HCT116 (cell line): ENCODE measurements around the gene CPLX3. TPM values are rescaled to one million over a fixed set of nuclear protein-coding genes. Genes with fewer than 3 reads are reported as not detected.

Experiments
- ATAC-seq: fragments of 200-7000 bp; cut with Tn5 transposase; 2 replicates; pipeline ENCODE4 v1.9.1; 2020; ENCODE audit warnings: mild to moderate bottlenecking, moderate library complexity
- BruUV-seq: library from RNA; stranded (reverse); fragments of 400-500 nt; replicated peaks from 2 replicates; lab custom pipeline; 2021; lab: Mats Ljungman, UMichigan
- CTCF ChIA-PET: fragments of 300-600 bp; sonication (Branson Sonifier 250); formaldehyde crosslinking; loops from one replicate; lab custom pipeline; 2021; ENCODE audit warnings: antibody characterized with exemption; lab: Charles Lee
- POLR2A ChIA-PET: fragments of 300-600, 350-600 bp; sonication (Branson Sonifier 250); formaldehyde crosslinking; loops from one replicate; lab custom pipeline; 2021; ENCODE audit warnings: antibody characterized with exemption; lab: Charles Lee
- RAD21 ChIA-PET, 2 experiments: fragments of 300-600 bp; sonication (Branson Sonifier 250); formaldehyde crosslinking; loops; one replicate each; lab custom pipeline; 2023; ENCODE audit warnings: low total read pairs in 2 of 2; ENCODE audit not compliant: uncharacterized antibody in 2 of 2, unreplicated experiment in 2 of 2, low non-redundant PET in 1 of 2; lab: Charles Lee
- DNase-seq: peaks from one replicate; pipeline ENCODE4 v3.0.0-alpha.2; 2010; ENCODE audit warnings: low read depth, low spot score
- H2AFZ ChIP-seq: fragments of 200-600 bp; shearing (Covaris generic), sonication (generic); 2 replicates; pipeline ENCODE4 v1.6.1; 2017; ENCODE audit warnings: low read depth, mixed run types, mixed read lengths, antibody characterized with exemption, low read length; ENCODE audit not compliant: poor library complexity, severe bottlenecking
- H3K27ac ChIP-seq: 2 replicates; pipeline ENCODE4 v1.5.1; 2012; ENCODE audit warnings: low read depth, low read length
- H3K27me3 ChIP-seq: fragments of 200-600 bp; sonication (generic); 2 replicates; pipeline ENCODE4 v1.6.1; 2016; ENCODE audit warnings: mixed run types, low read length, mixed read lengths; ENCODE audit not compliant: insufficient read depth
- H3K36me3 ChIP-seq, 2 experiments: fragments of 200-500 bp in 1 of 2; fragments of 200-600 bp in 1 of 2; sonication (Bioruptor generic) in 1 of 2; sonication (generic) in 1 of 2; 2 replicates each; pipeline versions ENCODE4 v1.5.1 to v1.6.1; 2014 to 2016; ENCODE audit warnings: low read length in 2 of 2, inconsistent platforms in 1 of 2, mixed read lengths in 1 of 2, mixed run types in 1 of 2; ENCODE audit not compliant: insufficient read depth in 2 of 2, control insufficient read depth in 1 of 2
- H3K4me1 ChIP-seq, 2 experiments: fragments of 200-600 bp in 1 of 2; sonication (generic) in 1 of 2; 2 replicates each; pipeline versions ENCODE4 v1.5.1 to v1.6.1; 2012 to 2017; ENCODE audit warnings: low read length in 2 of 2, inconsistent platforms in 1 of 2, mild to moderate bottlenecking in 1 of 2, mixed read lengths in 1 of 2, mixed run types in 1 of 2, moderate library complexity in 1 of 2; ENCODE audit not compliant: insufficient read depth in 2 of 2, control insufficient read depth in 1 of 2
- H3K4me2 ChIP-seq: fragments of 200-600 bp; sonication (generic); 2 replicates; pipeline ENCODE4 v1.6.1; 2017; ENCODE audit warnings: mixed run types, low read length, mixed read lengths
- H3K4me3 ChIP-seq, 2 experiments: fragments of 200-600 bp in 1 of 2; sonication (generic) in 1 of 2; replicated peaks in 1 of 2; 2 replicates each; pipeline ENCODE4 v1.5.1; 2011 to 2016; ENCODE audit warnings: low read length in 2 of 2, control low read depth in 1 of 2, low read depth in 1 of 2, mild to moderate bottlenecking in 1 of 2, mixed read lengths in 1 of 2, mixed run types in 1 of 2
- H3K79me2 ChIP-seq: fragments of 200-600 bp; sonication (generic); 2 replicates; pipeline ENCODE4 v1.6.1; 2017; ENCODE audit warnings: mild to moderate bottlenecking, mixed run types, low read length, moderate library complexity, mixed read lengths; ENCODE audit not compliant: insufficient read depth
- H3K9ac ChIP-seq: fragments of 200-600 bp; sonication (generic); 2 replicates; pipeline ENCODE4 v1.6.1; 2016; ENCODE audit warnings: low read length, mixed read lengths
- H3K9me2 ChIP-seq: fragments of 200-600 bp; sonication (generic), shearing (Covaris generic); 2 replicates; pipeline ENCODE4 v1.6.1; 2017; ENCODE audit warnings: mixed run types, mild to moderate bottlenecking, moderate library complexity; ENCODE audit not compliant: insufficient read depth
- H3K9me3 ChIP-seq, 2 experiments: fragments of 200-500 bp in 1 of 2; fragments of 200-600 bp in 1 of 2; sonication (Bioruptor generic) in 1 of 2; sonication (generic) in 1 of 2; 2 replicates each; pipeline ENCODE4 v1.6.1; 2014 to 2017; ENCODE audit warnings: low read length in 2 of 2, mixed read lengths in 2 of 2, inconsistent platforms in 1 of 2, low read depth in 1 of 2, mild to moderate bottlenecking in 1 of 2, mixed run types in 1 of 2, moderate library complexity in 1 of 2; ENCODE audit not compliant: control insufficient read depth in 1 of 2, insufficient read depth in 1 of 2
- H4K20me1 ChIP-seq: fragments of 200-600 bp; sonication (generic), shearing (Covaris generic); 2 replicates; pipeline ENCODE4 v1.6.1; 2017; ENCODE audit warnings: mixed run types, mild to moderate bottlenecking, moderate library complexity; ENCODE audit not compliant: insufficient read depth
- EGR1 ChIP-seq: IDR thresholded peaks from 2 replicates; pipeline ENCODE4 v1.6.1; 2012; ENCODE audit warnings: low read depth
- EZH2 ChIP-seq: fragments of 200-600 bp; sonication (generic); IDR thresholded peaks from 2 replicates; pipeline ENCODE4 v1.6.1; 2017; ENCODE audit warnings: antibody characterized with exemption, mixed run types
- EZH2phosphoT487 ChIP-seq: fragments of 200-600 bp; IDR thresholded peaks from 2 replicates; pipeline ENCODE4 v1.6.1; 2018; ENCODE audit warnings: antibody characterized with exemption, borderline replicate concordance
- FOSL1 ChIP-seq: IDR thresholded peaks from 2 replicates; pipeline ENCODE4 v1.6.1; 2012; ENCODE audit warnings: low read depth
- JUND ChIP-seq: IDR thresholded peaks from 2 replicates; pipeline ENCODE4 v1.6.1; 2012
- POLR2AphosphoS5 ChIP-seq: IDR thresholded peaks from 2 replicates; pipeline ENCODE4 v1.6.1; 2011; ENCODE audit warnings: mild to moderate bottlenecking, low read depth, low read length, moderate library complexity
- RAD21 ChIP-seq: IDR thresholded peaks from 2 replicates; pipeline ENCODE4 v1.6.1; 2012; ENCODE audit warnings: low read depth, mild to moderate bottlenecking
- REST ChIP-seq: IDR thresholded peaks from 2 replicates; pipeline ENCODE4 v1.6.1; 2012; ENCODE audit warnings: low read depth
- SIN3A ChIP-seq: IDR thresholded peaks from 2 replicates; pipeline ENCODE4 v1.6.1; 2012; ENCODE audit warnings: low read depth
- SRF ChIP-seq: IDR thresholded peaks from 2 replicates; pipeline ENCODE4 v1.6.1; 2012; ENCODE audit warnings: low read depth
- TCF7L2 ChIP-seq: IDR thresholded peaks from 2 replicates; pipeline ENCODE4 v1.7.0; 2011; ENCODE audit warnings: borderline replicate concordance, inconsistent platforms; ENCODE audit not compliant: insufficient read depth, insufficient read length; ENCODE audit errors: extremely low read depth
- YY1 ChIP-seq: IDR thresholded peaks from 2 replicates; pipeline ENCODE4 v1.6.1; 2011; ENCODE audit warnings: low read length, low read depth, moderate library complexity, mild to moderate bottlenecking; ENCODE audit not compliant: insufficient replicate concordance; ENCODE audit errors: extremely low read depth
- intact Hi-C: fragments of 100-400 bp; cut with micrococcal nuclease; formaldehyde crosslinking; loops from 2 replicates; pipeline ENCODE4 v1.10.0; 2022
- total RNA-seq: library from RNA; stranded (reverse); gene quantifications from one replicate; pipeline ENCODE4 v1.2.1, GENCODE V29; 2021; ENCODE audit not compliant: unreplicated experiment
- TF ChIP-seq, protein P1 (sequence below): IDR thresholded peaks from 2 replicates; pipeline ENCODE4 v1.6.1; 2011; ENCODE audit warnings: mild to moderate bottlenecking, low read length, moderate library complexity; ENCODE audit not compliant: insufficient replicate concordance; ENCODE audit errors: extremely low read depth
- TF ChIP-seq, protein P2 (sequence below), 3 experiments: fragments of 200-600 bp in 1 of 3; sonication (generic) in 1 of 3; IDR thresholded peaks in 2 of 3; conservative IDR thresholded peaks in 1 of 3; 2 replicates each; pipeline ENCODE4 v1.5.1; 2012 to 2017; ENCODE audit warnings: low read depth in 2 of 3, low read length in 2 of 3, antibody characterized with exemption in 1 of 3, borderline replicate concordance in 1 of 3, control low read depth in 1 of 3, mild to moderate bottlenecking in 1 of 3, mixed read lengths in 1 of 3, mixed run types in 1 of 3, moderate library complexity in 1 of 3; ENCODE audit not compliant: insufficient read depth in 1 of 3
- TF ChIP-seq, protein P3 (sequence below): IDR thresholded peaks from 2 replicates; pipeline ENCODE4 v1.6.1; 2012
- TF ChIP-seq, protein P4 (sequence below): IDR thresholded peaks from 2 replicates; pipeline ENCODE4 v1.6.1; 2012

Gene CPLX3
- total RNA-seq, 1 experiment from 2014 or later = not detected

GRCh38 chr15:74802290-74802689 lies 24.1 kb upstream of the CPLX3 start:
- H3K4me1 ChIP-seq = peaks cover 3 to 17% of the 10 kb centered on the region in 2 experiments; a peak in 3 of 4 replicates
- TSS peak; percentile 50 for BruUV-seq
- no peak overlapping the region for H3K9ac ChIP-seq
- H3K9me2 ChIP-seq = no peaks in the 10 kb centered on the region
- H2AFZ ChIP-seq = no peak overlapping the region
- ChIA-PET CTCF (no interaction called here), RAD21 (no interaction called here), POLR2A (no interaction called here)
- no peak overlapping the region for H3K27ac ChIP-seq
- intact Hi-C loops = no loop called here
- ATAC-seq (no peak), DNase-seq (no peak)
- H3K4me3 ChIP-seq = no peak overlapping the region
- no peak overlapping the region for H3K4me2 ChIP-seq
- H3K27me3 ChIP-seq = no peaks in the 10 kb centered on the region
- H3K79me2 ChIP-seq = no peaks in the 10 kb centered on the region
- TF ChIP-seq, protein P1, sequence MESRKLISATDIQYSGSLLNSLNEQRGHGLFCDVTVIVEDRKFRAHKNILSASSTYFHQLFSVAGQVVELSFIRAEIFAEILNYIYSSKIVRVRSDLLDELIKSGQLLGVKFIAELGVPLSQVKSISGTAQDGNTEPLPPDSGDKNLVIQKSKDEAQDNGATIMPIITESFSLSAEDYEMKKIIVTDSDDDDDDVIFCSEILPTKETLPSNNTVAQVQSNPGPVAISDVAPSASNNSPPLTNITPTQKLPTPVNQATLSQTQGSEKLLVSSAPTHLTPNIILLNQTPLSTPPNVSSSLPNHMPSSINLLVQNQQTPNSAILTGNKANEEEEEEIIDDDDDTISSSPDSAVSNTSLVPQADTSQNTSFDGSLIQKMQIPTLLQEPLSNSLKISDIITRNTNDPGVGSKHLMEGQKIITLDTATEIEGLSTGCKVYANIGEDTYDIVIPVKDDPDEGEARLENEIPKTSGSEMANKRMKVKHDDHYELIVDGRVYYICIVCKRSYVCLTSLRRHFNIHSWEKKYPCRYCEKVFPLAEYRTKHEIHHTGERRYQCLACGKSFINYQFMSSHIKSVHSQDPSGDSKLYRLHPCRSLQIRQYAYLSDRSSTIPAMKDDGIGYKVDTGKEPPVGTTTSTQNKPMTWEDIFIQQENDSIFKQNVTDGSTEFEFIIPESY = no peak
- TF ChIP-seq, protein P2, sequence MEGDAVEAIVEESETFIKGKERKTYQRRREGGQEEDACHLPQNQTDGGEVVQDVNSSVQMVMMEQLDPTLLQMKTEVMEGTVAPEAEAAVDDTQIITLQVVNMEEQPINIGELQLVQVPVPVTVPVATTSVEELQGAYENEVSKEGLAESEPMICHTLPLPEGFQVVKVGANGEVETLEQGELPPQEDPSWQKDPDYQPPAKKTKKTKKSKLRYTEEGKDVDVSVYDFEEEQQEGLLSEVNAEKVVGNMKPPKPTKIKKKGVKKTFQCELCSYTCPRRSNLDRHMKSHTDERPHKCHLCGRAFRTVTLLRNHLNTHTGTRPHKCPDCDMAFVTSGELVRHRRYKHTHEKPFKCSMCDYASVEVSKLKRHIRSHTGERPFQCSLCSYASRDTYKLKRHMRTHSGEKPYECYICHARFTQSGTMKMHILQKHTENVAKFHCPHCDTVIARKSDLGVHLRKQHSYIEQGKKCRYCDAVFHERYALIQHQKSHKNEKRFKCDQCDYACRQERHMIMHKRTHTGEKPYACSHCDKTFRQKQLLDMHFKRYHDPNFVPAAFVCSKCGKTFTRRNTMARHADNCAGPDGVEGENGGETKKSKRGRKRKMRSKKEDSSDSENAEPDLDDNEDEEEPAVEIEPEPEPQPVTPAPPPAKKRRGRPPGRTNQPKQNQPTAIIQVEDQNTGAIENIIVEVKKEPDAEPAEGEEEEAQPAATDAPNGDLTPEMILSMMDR (IDR thresholded peaks at IDR 0.05 in 2 of 3, conservative IDR thresholded peaks at IDR 0.05 in 1 of 3; ENCODE audit: borderline replicate concordance in 1 of 3, insufficient read depth in 1 of 3, low read depth in 2 of 3, low read length in 2 of 3) = no peak
- TF ChIP-seq JUND (no peak), EGR1 (no peak), SRF (no peak), RAD21 (no peak), EZH2 (no peak), SIN3A (no peak), POLR2AphosphoS5 (no peak), REST (no peak), YY1 (no peak), FOSL1 (no peak), TCF7L2 (no peak), EZH2phosphoT487 (no peak)
- TF ChIP-seq, protein P3, sequence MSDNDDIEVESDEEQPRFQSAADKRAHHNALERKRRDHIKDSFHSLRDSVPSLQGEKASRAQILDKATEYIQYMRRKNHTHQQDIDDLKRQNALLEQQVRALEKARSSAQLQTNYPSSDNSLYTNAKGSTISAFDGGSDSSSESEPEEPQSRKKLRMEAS = no peak
- TF ChIP-seq, protein P4, sequence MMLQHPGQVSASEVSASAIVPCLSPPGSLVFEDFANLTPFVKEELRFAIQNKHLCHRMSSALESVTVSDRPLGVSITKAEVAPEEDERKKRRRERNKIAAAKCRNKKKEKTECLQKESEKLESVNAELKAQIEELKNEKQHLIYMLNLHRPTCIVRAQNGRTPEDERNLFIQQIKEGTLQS = no peak
- no peaks in the 10 kb centered on the region for H3K9me3 ChIP-seq
- no peaks in the 10 kb centered on the region for H4K20me1 ChIP-seq
- peaks cover 13 to 31% of the 10 kb centered on the region in 2 experiments for H3K36me3 ChIP-seq
